ENCODE data around the gene TEX2. TPM values are rescaled to one million over a fixed set of nuclear protein-coding genes. Genes with fewer than 3 reads are reported as not detected.

The TEX2 gene
- total and polyA plus RNA-seq, 2 experiments from 2014 or later, result 7.5 to 17.7 TPM

DNA sequence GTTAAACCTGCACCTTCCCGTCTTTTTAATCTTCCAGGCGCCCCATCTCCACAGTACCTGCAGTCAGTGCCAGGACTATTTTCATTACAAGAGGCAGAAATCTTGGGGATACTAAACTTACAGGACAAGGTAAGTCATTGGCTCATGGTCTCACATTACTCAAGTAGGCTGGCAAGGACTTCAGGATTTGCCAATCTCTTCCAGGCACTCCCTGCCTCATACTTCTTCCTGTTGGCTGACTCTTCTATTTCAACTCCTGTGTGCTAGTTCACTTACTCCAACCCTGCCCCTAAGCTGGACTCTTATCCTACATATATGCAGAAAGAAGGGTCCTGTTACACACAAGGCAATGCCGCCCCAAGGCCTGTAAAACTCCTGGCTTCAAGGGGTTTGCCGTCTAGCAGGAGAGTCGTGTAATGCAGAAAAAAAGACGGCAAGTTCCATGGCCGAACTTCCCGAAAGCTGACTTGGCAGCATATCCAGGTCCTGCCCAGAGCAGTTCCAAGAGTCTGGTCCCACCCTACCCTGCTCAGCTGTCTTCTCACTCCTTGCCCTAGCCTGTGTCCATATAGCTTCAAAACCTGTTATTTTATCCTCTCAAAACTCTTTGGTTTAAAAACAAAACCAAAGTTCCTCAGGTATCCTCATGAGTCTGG, 147.9 kb downstream of the TEX2 start:
- H3K27ac ChIP-seq (ENCODE audit: low read depth), result no peak overlapping the region
- H3K4me3 Mint-ChIP-seq, result no peak overlapping the region
- no peaks in the 10 kb centered on the region for H4K20me1 ChIP-seq (replicated peaks; ENCODE audit: insufficient read depth)
- peaks cover 9% of the 10 kb centered on the region for H3K4me1 Mint-ChIP-seq
- no peak for ATAC-seq
- H3K4me1 ChIP-seq (ENCODE audit: insufficient read depth), result peaks cover 7% of the 10 kb centered on the region; the same call in 1 of the 2 replicates
- H3K27ac Mint-ChIP-seq, result no peak overlapping the region
- no peaks in the 10 kb centered on the region for H3K36me3 Mint-ChIP-seq (ENCODE audit: low read depth)
- H3K9me3 Mint-ChIP-seq, result no peaks in the 10 kb centered on the region
- H3K27me3 Mint-ChIP-seq (ENCODE audit: insufficient read depth, low read depth, poor library complexity), result peaks cover 4% of the 10 kb centered on the region
- H2AFZ ChIP-seq, result no peak overlapping the region
- no peaks in the 10 kb centered on the region for H3F3A ChIP-seq (replicated peaks; ENCODE audit: low read depth)
- no peak overlapping the region for H3K4me3 ChIP-seq
- no peaks in the 10 kb centered on the region for H3K27me3 ChIP-seq (ENCODE audit: insufficient read depth)
- TF ChIP-seq JUNB (IDR thresholded peaks at IDR 0.05; ENCODE audit: unreplicated experiment) (no peak), EZH2 (IDR thresholded peaks at IDR 0.05; ENCODE audit: low read depth, unreplicated experiment) (no peak), ZNF114 (CRISPR knock-in tag; IDR thresholded peaks at IDR 0.05) (no peak), STAT1 (IDR thresholded peaks at IDR 0.05; ENCODE audit: unreplicated experiment) (no peak), POLR2AphosphoS5 (IDR thresholded peaks at IDR 0.05; ENCODE audit: low read depth) (no peak)
- TF ChIP-seq, protein P1, sequence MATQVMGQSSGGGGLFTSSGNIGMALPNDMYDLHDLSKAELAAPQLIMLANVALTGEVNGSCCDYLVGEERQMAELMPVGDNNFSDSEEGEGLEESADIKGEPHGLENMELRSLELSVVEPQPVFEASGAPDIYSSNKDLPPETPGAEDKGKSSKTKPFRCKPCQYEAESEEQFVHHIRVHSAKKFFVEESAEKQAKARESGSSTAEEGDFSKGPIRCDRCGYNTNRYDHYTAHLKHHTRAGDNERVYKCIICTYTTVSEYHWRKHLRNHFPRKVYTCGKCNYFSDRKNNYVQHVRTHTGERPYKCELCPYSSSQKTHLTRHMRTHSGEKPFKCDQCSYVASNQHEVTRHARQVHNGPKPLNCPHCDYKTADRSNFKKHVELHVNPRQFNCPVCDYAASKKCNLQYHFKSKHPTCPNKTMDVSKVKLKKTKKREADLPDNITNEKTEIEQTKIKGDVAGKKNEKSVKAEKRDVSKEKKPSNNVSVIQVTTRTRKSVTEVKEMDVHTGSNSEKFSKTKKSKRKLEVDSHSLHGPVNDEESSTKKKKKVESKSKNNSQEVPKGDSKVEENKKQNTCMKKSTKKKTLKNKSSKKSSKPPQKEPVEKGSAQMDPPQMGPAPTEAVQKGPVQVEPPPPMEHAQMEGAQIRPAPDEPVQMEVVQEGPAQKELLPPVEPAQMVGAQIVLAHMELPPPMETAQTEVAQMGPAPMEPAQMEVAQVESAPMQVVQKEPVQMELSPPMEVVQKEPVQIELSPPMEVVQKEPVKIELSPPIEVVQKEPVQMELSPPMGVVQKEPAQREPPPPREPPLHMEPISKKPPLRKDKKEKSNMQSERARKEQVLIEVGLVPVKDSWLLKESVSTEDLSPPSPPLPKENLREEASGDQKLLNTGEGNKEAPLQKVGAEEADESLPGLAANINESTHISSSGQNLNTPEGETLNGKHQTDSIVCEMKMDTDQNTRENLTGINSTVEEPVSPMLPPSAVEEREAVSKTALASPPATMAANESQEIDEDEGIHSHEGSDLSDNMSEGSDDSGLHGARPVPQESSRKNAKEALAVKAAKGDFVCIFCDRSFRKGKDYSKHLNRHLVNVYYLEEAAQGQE (IDR thresholded peaks at IDR 0.05; ENCODE audit: unreplicated experiment), result no peak
- TF ChIP-seq, protein P2, sequence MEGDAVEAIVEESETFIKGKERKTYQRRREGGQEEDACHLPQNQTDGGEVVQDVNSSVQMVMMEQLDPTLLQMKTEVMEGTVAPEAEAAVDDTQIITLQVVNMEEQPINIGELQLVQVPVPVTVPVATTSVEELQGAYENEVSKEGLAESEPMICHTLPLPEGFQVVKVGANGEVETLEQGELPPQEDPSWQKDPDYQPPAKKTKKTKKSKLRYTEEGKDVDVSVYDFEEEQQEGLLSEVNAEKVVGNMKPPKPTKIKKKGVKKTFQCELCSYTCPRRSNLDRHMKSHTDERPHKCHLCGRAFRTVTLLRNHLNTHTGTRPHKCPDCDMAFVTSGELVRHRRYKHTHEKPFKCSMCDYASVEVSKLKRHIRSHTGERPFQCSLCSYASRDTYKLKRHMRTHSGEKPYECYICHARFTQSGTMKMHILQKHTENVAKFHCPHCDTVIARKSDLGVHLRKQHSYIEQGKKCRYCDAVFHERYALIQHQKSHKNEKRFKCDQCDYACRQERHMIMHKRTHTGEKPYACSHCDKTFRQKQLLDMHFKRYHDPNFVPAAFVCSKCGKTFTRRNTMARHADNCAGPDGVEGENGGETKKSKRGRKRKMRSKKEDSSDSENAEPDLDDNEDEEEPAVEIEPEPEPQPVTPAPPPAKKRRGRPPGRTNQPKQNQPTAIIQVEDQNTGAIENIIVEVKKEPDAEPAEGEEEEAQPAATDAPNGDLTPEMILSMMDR (conservative IDR thresholded peaks at IDR 0.05; ENCODE audit: low read depth in 2 of 2), result no peak
- TF ChIP-seq, protein P3, sequence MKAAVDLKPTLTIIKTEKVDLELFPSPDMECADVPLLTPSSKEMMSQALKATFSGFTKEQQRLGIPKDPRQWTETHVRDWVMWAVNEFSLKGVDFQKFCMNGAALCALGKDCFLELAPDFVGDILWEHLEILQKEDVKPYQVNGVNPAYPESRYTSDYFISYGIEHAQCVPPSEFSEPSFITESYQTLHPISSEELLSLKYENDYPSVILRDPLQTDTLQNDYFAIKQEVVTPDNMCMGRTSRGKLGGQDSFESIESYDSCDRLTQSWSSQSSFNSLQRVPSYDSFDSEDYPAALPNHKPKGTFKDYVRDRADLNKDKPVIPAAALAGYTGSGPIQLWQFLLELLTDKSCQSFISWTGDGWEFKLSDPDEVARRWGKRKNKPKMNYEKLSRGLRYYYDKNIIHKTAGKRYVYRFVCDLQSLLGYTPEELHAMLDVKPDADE (IDR thresholded peaks at IDR 0.05), result no peak
- DNase-seq (ENCODE audit: low spot score), result no peak
- H3K4me2 ChIP-seq, result no peak overlapping the region
- no peaks in the 10 kb centered on the region for H3K36me3 ChIP-seq (ENCODE audit: insufficient read depth)
- no peaks in the 10 kb centered on the region for H3K79me2 ChIP-seq (replicated peaks; ENCODE audit: insufficient read depth)
- no peaks in the 10 kb centered on the region for H3K9me2 ChIP-seq (ENCODE audit: insufficient read depth)

DNA sequence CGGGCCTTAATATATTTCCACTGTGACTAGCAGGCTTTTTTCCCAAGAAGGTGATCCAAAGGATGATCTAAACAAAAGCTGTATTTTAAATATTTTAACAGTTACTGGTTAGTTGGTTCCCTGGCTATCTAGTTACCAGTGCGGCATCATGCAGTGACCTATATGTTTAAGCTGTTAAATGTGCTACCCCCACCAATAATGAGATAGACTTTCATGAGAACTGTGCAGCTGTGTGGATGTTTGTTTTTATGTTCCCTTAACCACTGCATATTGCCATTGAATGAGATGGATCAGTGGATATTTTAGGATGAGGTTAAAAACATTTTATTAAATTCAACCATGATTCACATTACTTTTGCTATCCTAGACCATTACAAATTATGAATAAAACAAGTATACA, 150.1 kb downstream of the TEX2 start:
- no peak for ATAC-seq
- H2AFZ ChIP-seq, result no peak overlapping the region
- TF ChIP-seq EZH2 (IDR thresholded peaks at IDR 0.05; ENCODE audit: low read depth, unreplicated experiment) (no peak), ZNF114 (CRISPR knock-in tag; IDR thresholded peaks at IDR 0.05) (no peak), CREB1 (CRISPR knock-in tag; IDR thresholded peaks at IDR 0.05; ENCODE audit: low read depth) (no peak), ZNF331 (CRISPR knock-in tag; IDR thresholded peaks at IDR 0.05; ENCODE audit: low read depth) (no peak), NANOG (IDR thresholded peaks at IDR 0.05; ENCODE audit: borderline replicate concordance) (no peak), STAT1 (IDR thresholded peaks at IDR 0.05; ENCODE audit: unreplicated experiment) (no peak)
- TF ChIP-seq, protein P1 (IDR thresholded peaks at IDR 0.05; ENCODE audit: unreplicated experiment), result no peak

More for the DNA sequence above, 150.1 kb downstream of the TEX2 start:
- H3K27ac ChIP-seq (ENCODE audit: low read depth), result no peak overlapping the region
- H3K9me2 ChIP-seq (ENCODE audit: insufficient read depth), result peaks cover 4% of the 10 kb centered on the region; the same call in 1 of the 2 replicates
- no peaks in the 10 kb centered on the region for H4K20me1 ChIP-seq (replicated peaks; ENCODE audit: insufficient read depth)
- H3K4me1 ChIP-seq (ENCODE audit: insufficient read depth), result peaks cover 7% of the 10 kb centered on the region; the same call in 1 of the 2 replicates
- no peak overlapping the region for H3K4me3 ChIP-seq
- Mint-ChIP-seq H3K4me3 (no peak overlapping the region), H3K27me3 (ENCODE audit: insufficient read depth, low read depth, poor library complexity) (peaks cover 6% of the 10 kb centered on the region), H3K4me1 (peaks cover 12% of the 10 kb centered on the region), H3K36me3 (ENCODE audit: low read depth) (no peaks in the 10 kb centered on the region), H3K27ac (no peak overlapping the region), H3K9me3 (no peaks in the 10 kb centered on the region)
- no peaks in the 10 kb centered on the region for H3K27me3 ChIP-seq (ENCODE audit: insufficient read depth)
- DNase-seq (ENCODE audit: low spot score), result no peak
- H3K36me3 ChIP-seq (ENCODE audit: insufficient read depth), result no peaks in the 10 kb centered on the region
- H3K79me2 ChIP-seq (replicated peaks; ENCODE audit: insufficient read depth), result no peaks in the 10 kb centered on the region
- H3F3A ChIP-seq (replicated peaks; ENCODE audit: low read depth), result no peaks in the 10 kb centered on the region
- no peak overlapping the region for H3K4me2 ChIP-seq
